Fibroblast of pulmonary artery (primary cell): ENCODE measurements around the gene SCN3B.

Experiments
- DNase-seq: peaks from one replicate; pipeline ENCODE4 v3.0.0-alpha.2; 2010; ENCODE audit warnings: low read depth
- H3K4me3 ChIP-seq: replicated peaks from 2 replicates; pipeline ENCODE4 v1.5.1; 2011; ENCODE audit warnings: low read depth, mild to moderate bottlenecking, control low read depth, low read length, moderate library complexity
- TF ChIP-seq, protein P1 (sequence below): IDR thresholded peaks from 2 replicates; pipeline ENCODE4 v1.5.1; 2011; ENCODE audit warnings: mild to moderate bottlenecking, control low read depth, low read length, inconsistent platforms; ENCODE audit errors: missing control alignments

The SCN3B gene

DNA sequence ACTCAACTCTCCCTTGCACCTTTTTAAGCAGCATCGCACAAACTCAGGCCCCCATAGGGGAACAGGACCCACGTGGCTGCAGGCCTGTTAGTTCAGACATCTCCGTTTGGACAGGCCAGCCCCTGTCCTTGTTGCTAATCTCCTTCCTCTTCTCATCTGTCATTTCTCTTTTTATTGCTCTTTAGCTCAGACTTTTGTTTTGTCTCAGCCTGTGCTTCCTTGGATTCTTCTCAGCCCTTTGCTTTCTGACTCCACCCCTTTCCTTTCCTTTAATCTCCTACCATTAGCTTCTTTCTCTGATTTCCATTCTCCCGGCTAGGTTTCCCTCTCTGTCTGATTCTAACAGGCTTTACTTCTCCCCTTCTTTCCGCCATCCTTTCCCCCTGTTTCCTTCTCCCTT, 68.7 kb downstream of the SCN3B start:
- DNase-seq: no peak
- TF ChIP-seq, protein P1, sequence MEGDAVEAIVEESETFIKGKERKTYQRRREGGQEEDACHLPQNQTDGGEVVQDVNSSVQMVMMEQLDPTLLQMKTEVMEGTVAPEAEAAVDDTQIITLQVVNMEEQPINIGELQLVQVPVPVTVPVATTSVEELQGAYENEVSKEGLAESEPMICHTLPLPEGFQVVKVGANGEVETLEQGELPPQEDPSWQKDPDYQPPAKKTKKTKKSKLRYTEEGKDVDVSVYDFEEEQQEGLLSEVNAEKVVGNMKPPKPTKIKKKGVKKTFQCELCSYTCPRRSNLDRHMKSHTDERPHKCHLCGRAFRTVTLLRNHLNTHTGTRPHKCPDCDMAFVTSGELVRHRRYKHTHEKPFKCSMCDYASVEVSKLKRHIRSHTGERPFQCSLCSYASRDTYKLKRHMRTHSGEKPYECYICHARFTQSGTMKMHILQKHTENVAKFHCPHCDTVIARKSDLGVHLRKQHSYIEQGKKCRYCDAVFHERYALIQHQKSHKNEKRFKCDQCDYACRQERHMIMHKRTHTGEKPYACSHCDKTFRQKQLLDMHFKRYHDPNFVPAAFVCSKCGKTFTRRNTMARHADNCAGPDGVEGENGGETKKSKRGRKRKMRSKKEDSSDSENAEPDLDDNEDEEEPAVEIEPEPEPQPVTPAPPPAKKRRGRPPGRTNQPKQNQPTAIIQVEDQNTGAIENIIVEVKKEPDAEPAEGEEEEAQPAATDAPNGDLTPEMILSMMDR: no peak
- no peak overlapping the region for H3K4me3 ChIP-seq

DNA sequence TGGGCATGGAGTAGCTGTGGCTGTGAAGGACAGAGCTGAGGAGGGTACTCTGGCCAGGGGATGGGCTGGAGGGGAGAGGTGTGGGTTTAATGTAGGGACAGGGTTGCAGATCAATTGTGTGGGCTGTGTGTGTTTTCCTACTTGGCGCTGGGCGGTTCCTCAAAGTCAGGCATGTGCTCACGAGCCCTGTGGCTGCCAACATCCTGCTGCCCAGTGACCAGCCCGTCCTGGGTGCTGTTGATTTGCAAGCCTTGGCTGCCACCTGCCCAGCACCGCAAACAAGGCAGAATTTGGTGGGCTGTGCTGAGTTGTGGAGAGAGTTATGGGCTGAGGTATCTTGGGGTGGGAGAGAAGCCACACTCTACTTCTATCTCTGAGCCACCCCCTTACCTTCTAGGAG, 69.2 kb downstream of the SCN3B start:
- no peak overlapping the region for H3K4me3 ChIP-seq
- no peak for DNase-seq
- TF ChIP-seq, protein P1: no peak

DNA sequence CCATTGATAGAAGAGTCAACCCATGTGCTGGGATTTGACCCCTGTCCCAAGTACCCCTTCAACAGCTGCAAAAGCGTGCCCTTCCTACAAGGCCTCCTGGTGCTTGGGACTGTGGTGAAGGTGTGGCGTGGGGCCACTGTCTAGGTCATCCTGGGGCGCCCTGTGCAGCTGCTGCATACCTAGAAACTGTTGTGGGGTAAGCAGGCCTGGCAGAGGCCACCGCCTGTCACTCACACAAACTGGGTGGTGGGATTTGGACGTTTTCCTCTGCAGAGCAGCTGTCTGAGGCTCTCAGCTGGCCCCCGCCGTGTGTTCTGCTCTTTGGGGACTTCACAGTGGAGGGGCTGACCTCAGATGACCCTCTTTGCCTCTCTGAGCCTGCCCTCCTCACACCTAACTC, 69.7 kb downstream of the SCN3B start:
- no peak overlapping the region for H3K4me3 ChIP-seq
- DNase-seq: no peak
- TF ChIP-seq, protein P1: no peak

DNA sequence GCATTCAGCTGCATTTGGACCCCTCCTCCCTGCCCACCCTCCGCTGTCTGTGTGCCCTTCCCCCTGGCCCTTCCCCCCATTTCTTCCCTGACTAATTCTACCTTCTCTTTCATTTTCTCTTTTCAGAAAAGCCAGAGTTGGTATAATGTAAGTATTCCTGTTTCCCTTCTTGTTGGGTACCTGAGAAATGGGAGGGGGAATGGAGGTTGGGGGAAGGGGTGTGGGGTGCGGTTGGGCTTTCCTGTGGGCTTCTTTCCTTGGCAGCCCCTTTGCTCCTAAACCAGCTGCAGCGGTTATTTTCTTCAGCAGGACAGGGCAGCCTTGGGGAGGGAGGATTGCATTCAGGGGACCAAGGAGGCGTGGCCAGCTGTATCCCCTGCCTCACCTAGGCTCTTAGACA, 70.2 kb downstream of the SCN3B start:
- TF ChIP-seq, protein P1: no peak
- no peak for DNase-seq
- H3K4me3 ChIP-seq: no peak overlapping the region

DNA sequence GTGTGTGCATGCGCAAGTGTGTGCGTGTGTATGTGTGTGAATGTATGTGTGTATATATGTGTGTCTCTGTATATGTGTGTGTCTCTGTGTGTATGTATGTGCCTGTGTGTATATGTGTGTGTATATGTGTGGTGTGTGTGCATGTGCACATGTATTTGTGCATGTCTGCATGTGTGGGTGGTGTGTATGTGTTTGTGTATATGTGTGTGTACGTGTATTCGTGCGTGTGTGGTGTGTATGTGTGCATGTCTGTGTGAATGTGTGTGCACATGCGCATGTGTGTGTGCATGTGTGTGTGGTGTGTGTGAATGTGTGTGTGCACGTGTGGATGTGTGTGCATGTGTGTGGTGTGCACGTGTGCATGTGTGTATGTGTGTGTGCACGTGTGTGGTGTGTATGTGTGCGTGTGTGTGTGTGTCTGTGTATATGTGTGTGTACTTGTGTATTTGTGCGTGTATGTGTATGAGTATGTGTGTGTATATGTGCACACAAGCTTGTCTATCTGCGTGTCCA, 71.4 kb downstream of the SCN3B start:
- no peak for DNase-seq
- TF ChIP-seq, protein P1: no peak
- no peak overlapping the region for H3K4me3 ChIP-seq

DNA sequence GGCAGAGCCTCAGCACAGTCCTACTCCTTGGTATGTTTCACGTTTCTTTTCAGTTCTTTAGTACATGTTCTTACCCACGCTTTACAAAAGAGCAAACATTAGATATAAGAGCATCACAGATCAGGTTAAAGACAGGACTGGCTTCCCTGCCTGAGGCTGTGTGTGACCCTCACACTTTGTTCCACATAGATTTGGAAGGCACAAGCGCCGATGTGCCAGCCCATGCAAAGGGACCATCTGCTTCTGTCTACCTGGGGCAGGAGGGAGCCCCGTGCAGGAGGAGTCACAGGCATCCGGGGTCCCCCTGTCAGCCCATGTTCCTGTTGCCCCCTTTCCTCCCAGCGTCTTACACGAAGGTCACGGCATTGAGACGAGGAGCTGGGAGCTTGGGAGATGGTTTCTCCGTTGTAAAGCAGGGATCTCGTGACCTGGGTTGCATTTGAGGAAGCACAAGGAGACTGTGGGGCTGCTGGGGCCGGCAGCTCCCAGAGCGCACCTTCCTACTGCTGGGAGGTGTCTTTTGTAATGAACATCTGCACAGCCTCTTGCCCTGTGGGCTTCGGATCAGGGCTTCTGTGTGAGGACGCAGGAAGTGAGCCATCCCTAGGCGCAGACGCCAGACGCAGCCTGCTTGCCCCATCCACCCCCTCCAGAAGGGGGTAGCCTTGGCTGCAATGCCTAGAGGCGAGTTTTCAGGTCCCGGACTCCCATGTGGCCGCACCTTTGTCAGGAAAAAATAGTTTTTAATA, 72.6 kb downstream of the SCN3B start:
- TF ChIP-seq, protein P1: no peak
- no peak overlapping the region for H3K4me3 ChIP-seq

More for the DNA sequence above, 72.6 kb downstream of the SCN3B start:
- no peak for DNase-seq
